Mesothelial cell of epicardium (in vitro differentiated cells): ENCODE results near the gene RNF150. TPM values are rescaled to one million over a fixed set of nuclear protein-coding genes. Genes with fewer than 3 reads are reported as not detected.

ENCODE experiments used
- DNase-seq, 2 experiments: peaks; one replicate each; pipeline ENCODE4 v3.0.0; 2021; ENCODE audit warnings: low spot score in 2 of 2; ENCODE audit not compliant: unreplicated experiment in 2 of 2
- H3K27ac Mint-ChIP-seq: 2 replicates; pipeline ENCODE4 v1.8.0; 2021; ENCODE audit warnings: mixed read lengths
- H3K27me3 Mint-ChIP-seq: 2 replicates; pipeline ENCODE4 v1.8.0; 2021; ENCODE audit warnings: low read depth, mixed read lengths
- H3K36me3 Mint-ChIP-seq: 2 replicates; pipeline ENCODE4 v1.8.0; 2021; ENCODE audit warnings: mixed read lengths
- H3K4me1 Mint-ChIP-seq: 2 replicates; pipeline ENCODE4 v1.8.0; 2021; ENCODE audit warnings: mixed read lengths
- H3K4me3 Mint-ChIP-seq: 2 replicates; pipeline ENCODE4 v1.8.0; 2021; ENCODE audit warnings: mild to moderate bottlenecking, moderate library complexity, mixed read lengths
- H3K9me3 Mint-ChIP-seq: 2 replicates; pipeline ENCODE4 v1.8.0; 2021; ENCODE audit warnings: mixed read lengths
- CTCF ChIP-seq: fragments of 200-600 bp; sonication (generic); IDR thresholded peaks from one replicate; pipeline ENCODE4 v1.5.0; 2021; ENCODE audit warnings: antibody characterized with exemption; ENCODE audit not compliant: unreplicated experiment
- total RNA-seq: library from RNA; stranded (reverse); gene quantifications from 3 replicates; pipeline ENCODE4 v1.2.1, GENCODE V29; 2021

The RNF150 gene
- total RNA-seq, 1 donor from 2014 or later = 40.1 TPM

GRCh38 chr4:141080668-141081067, 52.6 kb downstream of the RNF150 start:
- Mint-ChIP-seq H3K36me3 (peaks cover 5% of the 10 kb centered on the region), H3K27ac (no peak overlapping the region), H3K4me1 (peaks cover 8% of the 10 kb centered on the region), H3K9me3 (peaks cover 11% of the 10 kb centered on the region), H3K27me3 (no peaks in the 10 kb centered on the region), H3K4me3 (no peak overlapping the region)
- no peak for TF ChIP-seq CTCF
- DNase-seq = no peak

GRCh38 chr4:141079393-141079930, 53.8 kb downstream of the RNF150 start:
- Mint-ChIP-seq H3K27me3 (no peaks in the 10 kb centered on the region), H3K27ac (no peak overlapping the region), H3K36me3 (no peaks in the 10 kb centered on the region)

GRCh38 chr4:141078871-141079270, 54.4 kb downstream of the RNF150 start:
- peaks cover 8% of the 10 kb centered on the region for H3K4me1 Mint-ChIP-seq
- no peak for TF ChIP-seq CTCF
- DNase-seq = no peak
- H3K36me3 Mint-ChIP-seq = no peaks in the 10 kb centered on the region
- H3K27ac Mint-ChIP-seq = no peak overlapping the region
- H3K27me3 Mint-ChIP-seq = no peaks in the 10 kb centered on the region
- H3K9me3 Mint-ChIP-seq = no peaks in the 10 kb centered on the region
- no peak overlapping the region for H3K4me3 Mint-ChIP-seq

More at GRCh38 chr4:141079393-141079930, 53.8 kb downstream of the RNF150 start:
- Mint-ChIP-seq H3K4me1 (peaks cover 8% of the 10 kb centered on the region), H3K9me3 (peaks cover 1% of the 10 kb centered on the region), H3K4me3 (no peak overlapping the region)
- no peak for TF ChIP-seq CTCF
- no peak for DNase-seq

- Mint-ChIP-seq H3K36me3 (no peaks in the 10 kb centered on the region), H3K4me3 (no peak overlapping the region), H3K9me3 (no peaks in the 10 kb centered on the region), H3K4me1 (peaks cover 8% of the 10 kb centered on the region), H3K27me3 (no peaks in the 10 kb centered on the region), H3K27ac (no peak overlapping the region)
- no peak for DNase-seq
- TF ChIP-seq CTCF = no peak
Observed at GRCh38 chr4:141077611-141078225, 55.6 kb downstream of the RNF150 start.

- TF ChIP-seq CTCF = no peak
- no peak overlapping the region for H3K27ac Mint-ChIP-seq
- H3K4me3 Mint-ChIP-seq = no peak overlapping the region
- no peaks in the 10 kb centered on the region for H3K9me3 Mint-ChIP-seq
- H3K36me3 Mint-ChIP-seq = peaks cover 2% of the 10 kb centered on the region
- H3K27me3 Mint-ChIP-seq = no peaks in the 10 kb centered on the region
- no peak for DNase-seq
- H3K4me1 Mint-ChIP-seq = peaks cover 2% of the 10 kb centered on the region
Observed at GRCh38 chr4:141075553-141075952, 57.7 kb downstream of the RNF150 start.
